OCI-LY1 (cell line): ENCODE results near the gene SLAIN2.

Experiments used
- CTCF ChIP-seq: fragments of 200-600 bp; sonication (generic), shearing (Covaris generic); IDR thresholded peaks from 2 replicates; pipeline ENCODE4 v1.5.1; 2017; ENCODE audit warnings: mild to moderate bottlenecking, antibody characterized with exemption, low read length, moderate library complexity, mixed read lengths
- EZH2 ChIP-seq: fragments of 200-600 bp; sonication (generic), shearing (Covaris generic); IDR thresholded peaks from 2 replicates; pipeline ENCODE4 v1.8.0; 2017; ENCODE audit warnings: borderline replicate concordance, mixed run types, mild to moderate bottlenecking, antibody characterized with exemption, low read length, moderate library complexity, mixed read lengths

GRCh38 chr4:48347282-48347921 is 6.1 kb downstream of the SLAIN2 start:
- no peak for TF ChIP-seq CTCF
- TF ChIP-seq EZH2, result no peak
